K562 (cell line): ENCODE data around the gene PPP1R14C. TPM values are rescaled to one million over a fixed set of nuclear protein-coding genes. Genes with fewer than 3 reads are reported as not detected.

Experiments
- BHLHE40 ChIP-seq: IDR thresholded peaks from 2 replicates; pipeline ENCODE4 v1.6.1; 2011; ENCODE audit warnings: low read length, improper control_type of control experiment
- CEBPG ChIP-seq, 3 experiments: fragments of 200-800 bp in 1 of 3; sonication (Bioruptor generic) in 1 of 3; sonication (generic) in 1 of 3; formaldehyde crosslinking in 1 of 3; IDR thresholded peaks in 2 of 3; conservative IDR thresholded peaks in 1 of 3; 2 replicates each; pipeline versions ENCODE4 v1.6.1 to v1.8.0; 2016 to 2022; ENCODE audit warnings: missing compliant biosample characterization in 2 of 3, missing genetic modification characterization in 2 of 3, mild to moderate bottlenecking in 1 of 3, missing genetic modification reagents in 1 of 3
- EP300 ChIP-seq: IDR thresholded peaks from 2 replicates; pipeline ENCODE4 v1.6.1; 2012; ENCODE audit warnings: low read length, improper control_type of control experiment
- GTF2F1 ChIP-seq: IDR thresholded peaks from 2 replicates; pipeline ENCODE4 v1.6.1; 2011; ENCODE audit warnings: low read depth, low read length, improper control_type of control experiment
- KDM5B ChIP-seq: fragments of 200-600 bp; sonication (generic); IDR thresholded peaks from 2 replicates; pipeline ENCODE4 v1.6.1; 2012; ENCODE audit warnings: low read depth, mild to moderate bottlenecking, moderate library complexity, low read length, control low read depth, inconsistent platforms; ENCODE audit not compliant: insufficient replicate concordance
- KLF16 ChIP-seq: IDR thresholded peaks from 2 replicates; pipeline ENCODE4 v1.6.1; 2016; ENCODE audit warnings: antibody characterized with exemption
- MTA3 ChIP-seq: fragments of 450-650 bp; formaldehyde crosslinking; IDR thresholded peaks from 2 replicates; pipeline ENCODE4 v1.6.1; 2017; ENCODE audit warnings: mild to moderate bottlenecking, borderline replicate concordance
- MYC ChIP-seq, 2 experiments: fragments of 250-450 bp in 1 of 2; sonication (Bioruptor Pico) in 1 of 2; IDR thresholded peaks; 2 replicates each; pipeline versions ENCODE4 v1.5.1 to v1.6.1; 2012 to 2021; ENCODE audit warnings: low read depth in 2 of 2, borderline replicate concordance in 1 of 2, improper control_type of control experiment in 1 of 2, low read length in 1 of 2, mild to moderate bottlenecking in 1 of 2, moderate library complexity in 1 of 2
- NR2C1 ChIP-seq, 2 experiments: fragments of 450-650 bp; IDR thresholded peaks; 2 replicates each; pipeline ENCODE4 v1.6.1; 2017; ENCODE audit warnings: mild to moderate bottlenecking in 2 of 2, antibody characterized with exemption in 1 of 2, inconsistent platforms in 1 of 2, missing compliant biosample characterization in 1 of 2, missing genetic modification characterization in 1 of 2
- NRF1 ChIP-seq, 2 experiments: fragments of 450-650 bp; IDR thresholded peaks in 1 of 2; conservative IDR thresholded peaks in 1 of 2; 2 replicates each; pipeline ENCODE4 v1.6.1; 2014; ENCODE audit warnings: mild to moderate bottlenecking in 2 of 2
- SMARCA4 ChIP-seq: fragments of 450-650 bp; IDR thresholded peaks from 2 replicates; pipeline ENCODE4 v1.6.1; 2016
- SMARCE1 ChIP-seq: fragments of 450-650 bp; IDR thresholded peaks from 2 replicates; pipeline ENCODE4 v1.7.1; 2016; ENCODE audit warnings: mild to moderate bottlenecking
- SRF ChIP-seq, 2 experiments: fragments of 250-450, 450-650 bp in 1 of 2; sonication (Bioruptor Pico) in 1 of 2; sonication (generic) in 1 of 2; formaldehyde crosslinking; IDR thresholded peaks; 2 replicates each; pipeline versions ENCODE4 v1.5.0 to v1.5.1; 2020 to 2022; ENCODE audit warnings: mild to moderate bottlenecking in 1 of 2, missing genetic modification reagents in 1 of 2
- SRSF9 ChIP-seq: fragments of 200-400 bp; formaldehyde crosslinking; IDR thresholded peaks from 2 replicates; pipeline ENCODE4 v1.6.1; 2017; ENCODE audit warnings: low read depth, low read length, borderline replicate concordance
- TRIM24 ChIP-seq, 2 experiments: fragments of 450-650 bp; IDR thresholded peaks; 2 replicates each; pipeline ENCODE4 v1.6.1; 2016
- polyA plus RNA-seq, 8 experiments: library from polyadenylated mRNA; depleted of rRNA in 4 of 8; stranded (reverse) in 5 of 8; unstranded in 3 of 8; fragments of >200 nt; fragmentation: Nextera tagmentation in 2 of 8; fragmentation: Illumina TruSeq in 1 of 8; extraction: Ambion mirVana in 2 of 8; extraction: Trizol in 1 of 8; gene quantifications; 2 replicates each; pipeline versions ENCODE4 v1.2.1 to v1.2.3, GENCODE V29; 2011 to 2014; ENCODE audit warnings: inconsistent platforms in 1 of 8, missing spikeins in 1 of 8
- total RNA-seq, 7 experiments: library from RNA; depleted of rRNA in 6 of 7; stranded (reverse); fragments of >200 nt in 6 of 7; fragmentation: Illumina TruSeq in 2 of 7; extraction: Trizol in 2 of 7; gene quantifications; 2 replicates each; pipeline versions ENCODE4 v1.2.1 to v1.2.3, GENCODE V29; 2011 to 2021; ENCODE audit warnings: low replicate concordance in 1 of 7
- TF ChIP-seq, protein P1 (sequence below): fragments of 450-650 bp; IDR thresholded peaks from 2 replicates; pipeline ENCODE4 v1.6.1; 2018; ENCODE audit not compliant: partially characterized antibody
- TF ChIP-seq, protein P2 (sequence below), 2 experiments: fragments of 150-350 bp in 1 of 2; IDR thresholded peaks; 2 replicates each; pipeline ENCODE4 v1.6.1; 2012 to 2016; ENCODE audit warnings: low read depth in 2 of 2, low read length in 2 of 2, mild to moderate bottlenecking in 1 of 2, moderate library complexity in 1 of 2

PPP1R14C gene
- total and polyA plus RNA-seq, 9 of the 15 experiments (the other 6 are each of a cell fraction or from before 2014, with no cell fraction given), result 4.5 to 16.6 (median 11.9) TPM

DNA sequence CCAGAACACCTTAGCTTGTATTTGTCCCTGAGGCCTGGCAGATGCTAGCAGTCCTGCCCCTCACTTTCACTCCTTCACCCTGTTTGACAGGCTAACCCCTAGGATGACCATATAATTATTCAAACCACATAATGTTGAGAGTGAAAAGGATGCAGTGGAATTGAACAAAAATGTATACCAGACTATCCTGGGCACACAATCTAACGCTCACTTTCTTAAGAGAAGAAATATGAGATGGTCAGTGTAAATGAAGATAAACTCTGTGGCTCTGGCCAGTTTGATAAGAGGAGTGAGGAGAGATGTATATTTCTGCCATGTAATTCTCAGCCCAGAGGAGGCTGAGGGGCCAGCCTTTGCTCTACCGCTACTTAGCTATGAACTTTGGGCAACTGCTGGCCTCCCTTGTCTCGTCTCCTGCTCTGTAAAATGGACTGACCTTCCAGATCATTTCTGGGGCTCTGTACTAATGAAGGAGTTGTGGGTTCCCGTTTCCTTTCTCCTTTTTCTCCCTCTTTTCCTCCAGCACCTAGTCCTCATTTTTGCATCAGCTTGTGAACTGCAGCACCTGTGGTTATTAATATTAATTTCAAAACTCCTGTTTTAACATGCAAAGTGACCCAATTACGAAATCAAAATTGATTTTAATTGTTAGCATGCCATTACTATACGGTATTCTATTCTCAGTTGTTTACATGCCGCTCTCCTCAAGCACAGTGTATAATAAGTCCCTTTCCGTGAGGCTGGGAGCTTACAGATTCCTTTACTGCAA, 133.5 kb downstream of the PPP1R14C start (continued):
- TF ChIP-seq MTA3, result peak; percentile 50; the same call in 1 of the 2 replicates
- TF ChIP-seq, protein P1, sequence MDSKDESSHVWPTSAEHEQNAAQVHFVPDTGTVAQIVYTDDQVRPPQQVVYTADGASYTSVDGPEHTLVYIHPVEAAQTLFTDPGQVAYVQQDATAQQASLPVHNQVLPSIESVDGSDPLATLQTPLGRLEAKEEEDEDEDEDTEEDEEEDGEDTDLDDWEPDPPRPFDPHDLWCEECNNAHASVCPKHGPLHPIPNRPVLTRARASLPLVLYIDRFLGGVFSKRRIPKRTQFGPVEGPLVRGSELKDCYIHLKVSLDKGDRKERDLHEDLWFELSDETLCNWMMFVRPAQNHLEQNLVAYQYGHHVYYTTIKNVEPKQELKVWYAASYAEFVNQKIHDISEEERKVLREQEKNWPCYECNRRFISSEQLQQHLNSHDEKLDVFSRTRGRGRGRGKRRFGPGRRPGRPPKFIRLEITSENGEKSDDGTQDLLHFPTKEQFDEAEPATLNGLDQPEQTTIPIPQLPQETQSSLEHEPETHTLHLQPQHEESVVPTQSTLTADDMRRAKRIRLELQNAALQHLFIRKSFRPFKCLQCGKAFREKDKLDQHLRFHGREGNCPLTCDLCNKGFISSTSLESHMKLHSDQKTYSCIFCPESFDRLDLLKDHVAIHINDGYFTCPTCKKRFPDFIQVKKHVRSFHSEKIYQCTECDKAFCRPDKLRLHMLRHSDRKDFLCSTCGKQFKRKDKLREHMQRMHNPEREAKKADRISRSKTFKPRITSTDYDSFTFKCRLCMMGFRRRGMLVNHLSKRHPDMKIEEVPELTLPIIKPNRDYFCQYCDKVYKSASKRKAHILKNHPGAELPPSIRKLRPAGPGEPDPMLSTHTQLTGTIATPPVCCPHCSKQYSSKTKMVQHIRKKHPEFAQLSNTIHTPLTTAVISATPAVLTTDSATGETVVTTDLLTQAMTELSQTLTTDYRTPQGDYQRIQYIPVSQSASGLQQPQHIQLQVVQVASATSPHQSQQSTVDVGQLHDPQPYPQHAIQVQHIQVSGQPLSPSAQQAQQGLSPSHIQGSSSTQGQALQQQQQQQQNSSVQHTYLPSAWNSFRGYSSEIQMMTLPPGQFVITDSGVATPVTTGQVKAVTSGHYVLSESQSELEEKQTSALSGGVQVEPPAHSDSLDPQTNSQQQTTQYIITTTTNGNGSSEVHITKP, result peak; percentile 28
- peak; percentile 78; the same call in 1 of the 2 replicates for TF ChIP-seq KLF16
- peak; percentile 16 for TF ChIP-seq KDM5B
- TF ChIP-seq MYC (IDR thresholded peaks at IDR 0.05; ENCODE audit: low read depth, low read length), result peak; percentile 16; the same call in 1 of the 2 replicates
- TF ChIP-seq MYC (CRISPR knock-in tag; IDR thresholded peaks at IDR 0.05; ENCODE audit: borderline replicate concordance, low read depth), result no peak
- TF ChIP-seq, protein P2, sequence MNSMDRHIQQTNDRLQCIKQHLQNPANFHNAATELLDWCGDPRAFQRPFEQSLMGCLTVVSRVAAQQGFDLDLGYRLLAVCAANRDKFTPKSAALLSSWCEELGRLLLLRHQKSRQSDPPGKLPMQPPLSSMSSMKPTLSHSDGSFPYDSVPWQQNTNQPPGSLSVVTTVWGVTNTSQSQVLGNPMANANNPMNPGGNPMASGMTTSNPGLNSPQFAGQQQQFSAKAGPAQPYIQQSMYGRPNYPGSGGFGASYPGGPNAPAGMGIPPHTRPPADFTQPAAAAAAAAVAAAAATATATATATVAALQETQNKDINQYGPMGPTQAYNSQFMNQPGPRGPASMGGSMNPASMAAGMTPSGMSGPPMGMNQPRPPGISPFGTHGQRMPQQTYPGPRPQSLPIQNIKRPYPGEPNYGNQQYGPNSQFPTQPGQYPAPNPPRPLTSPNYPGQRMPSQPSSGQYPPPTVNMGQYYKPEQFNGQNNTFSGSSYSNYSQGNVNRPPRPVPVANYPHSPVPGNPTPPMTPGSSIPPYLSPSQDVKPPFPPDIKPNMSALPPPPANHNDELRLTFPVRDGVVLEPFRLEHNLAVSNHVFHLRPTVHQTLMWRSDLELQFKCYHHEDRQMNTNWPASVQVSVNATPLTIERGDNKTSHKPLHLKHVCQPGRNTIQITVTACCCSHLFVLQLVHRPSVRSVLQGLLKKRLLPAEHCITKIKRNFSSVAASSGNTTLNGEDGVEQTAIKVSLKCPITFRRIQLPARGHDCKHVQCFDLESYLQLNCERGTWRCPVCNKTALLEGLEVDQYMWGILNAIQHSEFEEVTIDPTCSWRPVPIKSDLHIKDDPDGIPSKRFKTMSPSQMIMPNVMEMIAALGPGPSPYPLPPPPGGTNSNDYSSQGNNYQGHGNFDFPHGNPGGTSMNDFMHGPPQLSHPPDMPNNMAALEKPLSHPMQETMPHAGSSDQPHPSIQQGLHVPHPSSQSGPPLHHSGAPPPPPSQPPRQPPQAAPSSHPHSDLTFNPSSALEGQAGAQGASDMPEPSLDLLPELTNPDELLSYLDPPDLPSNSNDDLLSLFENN (IDR thresholded peaks at IDR 0.05; ENCODE audit: low read depth in 2 of 2, low read length in 2 of 2), result peak in 1 of 2 experiments; percentile 81; a peak in 2 of 4 replicates
- no peak for TF ChIP-seq NR2C1 (IDR thresholded peaks at IDR 0.05)
- TF ChIP-seq NR2C1 (tag; IDR thresholded peaks at IDR 0.05), result 0 out of 2 replicates have a peak, but pooled peaks have one; percentile 3
- TF ChIP-seq SRSF9, result no peak
- TF ChIP-seq CEBPG (CRISPR knock-in tag; IDR thresholded peaks at IDR 0.05), result no peak
- 0 out of 4 replicates have a peak, but pooled peaks have one; percentile 9 to 24 for TF ChIP-seq CEBPG (tag; conservative IDR thresholded peaks at IDR 0.05 in 1 of 2, IDR thresholded peaks at IDR 0.05 in 1 of 2)
- 0 out of 4 replicates have a peak, but pooled peaks of 1 of the 2 experiments have one; percentile 15 for TF ChIP-seq NRF1 (conservative IDR thresholded peaks at IDR 0.05 in 1 of 2, IDR thresholded peaks at IDR 0.05 in 1 of 2)
- TF ChIP-seq SMARCA4, result peak; percentile 92
- no peak for TF ChIP-seq SRF (CRISPR knock-in tag; IDR thresholded peaks at IDR 0.05)
- TF ChIP-seq SMARCE1, result peak; percentile 70
- peak in 1 of 2 experiments; percentile 77; a peak in 2 of 4 replicates for TF ChIP-seq TRIM24 (IDR thresholded peaks at IDR 0.05)
- peak; percentile 96 for TF ChIP-seq EP300
- 0 out of 2 replicates have a peak, but pooled peaks have one; percentile 5 for TF ChIP-seq BHLHE40
- TF ChIP-seq GTF2F1, result no peak
